Kidney (tissue), 14 donors: Measurements from ENCODE around the gene GALNT1. TPM values are rescaled to one million over a fixed set of nuclear protein-coding genes. Genes with fewer than 3 reads are reported as not detected.

Source experiments
- DNase-seq, 5 donors: peaks; one replicate each; pipeline ENCODE4 v3.0.0-alpha.2; 2013 to 2020
- FAIRE-seq: peaks from 2 replicates; lab custom pipeline; 2012; peaks lifted over from hg19 to GRCh38; lab: Jason Lieb, UNC
- H3K27ac ChIP-seq, 2 donors: one replicate each; pipeline ENCODE4 v1.7.0; 2013; ENCODE audit warnings: low read depth in 2 of 2, low read length in 2 of 2, inconsistent platforms in 1 of 2
- H3K27me3 ChIP-seq: one replicate; pipeline ENCODE4 v1.7.1; 2013; ENCODE audit warnings: low read length, inconsistent platforms; ENCODE audit not compliant: control insufficient read depth, insufficient read depth
- H3K36me3 ChIP-seq, 3 donors: one replicate each; pipeline versions ENCODE4 v1.7.0 to v1.7.1; 2013; ENCODE audit warnings: low read length in 3 of 3, control low read depth in 1 of 3, inconsistent platforms in 1 of 3; ENCODE audit not compliant: insufficient read depth in 3 of 3, control insufficient read depth in 2 of 3
- H3K4me1 ChIP-seq, 3 donors: one replicate each; pipeline versions ENCODE4 v1.7.0 to v1.7.1; 2013; ENCODE audit warnings: low read length in 3 of 3, inconsistent platforms in 1 of 3, low read depth in 1 of 3; ENCODE audit not compliant: control insufficient read depth in 2 of 3, insufficient read depth in 2 of 3
- H3K4me3 ChIP-seq, 3 donors: one replicate each; pipeline versions ENCODE4 v1.7.0 to v1.8.1; 2013; ENCODE audit warnings: low read length in 3 of 3, control low read depth in 1 of 3, inconsistent platforms in 1 of 3
- H3K9ac ChIP-seq, 3 donors: one replicate each; pipeline versions ENCODE4 v1.7.0 to v1.7.1; 2013; ENCODE audit warnings: low read length in 3 of 3, control low read depth in 1 of 3, inconsistent platforms in 1 of 3
- H3K9me3 ChIP-seq, 3 donors: one replicate each; pipeline versions ENCODE4 v1.7.0 to v1.7.1; 2013; ENCODE audit warnings: low read length in 3 of 3, control low read depth in 1 of 3, inconsistent platforms in 1 of 3; ENCODE audit not compliant: control insufficient read depth in 2 of 3, insufficient read depth in 1 of 3
- intact Hi-C: fragments of 100-400 bp; cut with DNase I; formaldehyde crosslinking; loops from one replicate; pipeline ENCODE4 v1.11.1; 2022
- polyA plus RNA-seq: library from polyadenylated mRNA; stranded (reverse); fragments of 350-450 nt; fragmentation: Illumina TruSeq; extraction: RNeasy Lipid Tissue Mini Kit (QIAGEN cat#74804); gene quantifications from one replicate; pipeline ENCODE4 v1.2.3, GENCODE V29; 2014; ENCODE audit warnings: low read depth, low replicate concordance; ENCODE audit not compliant: insufficient read depth
- total RNA-seq: library from RNA; stranded (reverse); fragmentation: NEBNext Ultra II Directional; extraction: Animal tissue kit (Norgen Biotek cat#: 25700); gene quantifications from one replicate; pipeline ENCODE4 v1.2.1, GENCODE V29; 2021
- TF ChIP-seq, protein P1 (sequence below): IDR thresholded peaks from 3 replicates; pipeline ENCODE4 v1.5.1; 2012; ENCODE audit warnings: mild to moderate bottlenecking, moderate library complexity, borderline replicate concordance; ENCODE audit not compliant: insufficient read depth; ENCODE audit errors: extremely low read depth
- donor health status: control.
- donor health status: control.
- donor health status: control.
- donor health status: control.
- donor health status: control.
- donor health status: DM: yes; HTN: yes; CAD: no.
- donor health status: Normal renal cell carcinoma (clear cell type).

Gene GALNT1
- total and polyA plus RNA-seq, 2 donors from 2014 or later = 11.8 to 59.3 TPM

DNA sequence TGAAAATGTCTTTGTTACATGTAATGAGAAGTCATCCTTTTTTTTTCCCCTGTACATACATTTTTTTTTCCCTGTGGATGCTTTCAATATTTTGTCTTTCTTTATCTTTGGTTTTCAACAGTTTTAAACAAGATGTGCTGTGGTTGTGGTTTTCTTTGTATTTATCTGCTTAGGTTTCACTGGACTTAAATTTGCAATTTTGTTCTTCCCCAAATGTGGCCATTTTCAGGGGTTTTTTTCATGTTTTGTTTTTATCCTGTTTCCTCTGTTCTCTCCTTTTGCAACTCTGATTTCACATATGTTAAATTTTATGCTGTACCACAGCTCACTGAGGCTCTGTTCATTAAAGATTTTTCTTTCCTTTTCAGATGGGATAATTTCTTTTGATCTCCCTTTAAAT lies 41.7 kb downstream of the GALNT1 start:
- TF ChIP-seq, protein P1, sequence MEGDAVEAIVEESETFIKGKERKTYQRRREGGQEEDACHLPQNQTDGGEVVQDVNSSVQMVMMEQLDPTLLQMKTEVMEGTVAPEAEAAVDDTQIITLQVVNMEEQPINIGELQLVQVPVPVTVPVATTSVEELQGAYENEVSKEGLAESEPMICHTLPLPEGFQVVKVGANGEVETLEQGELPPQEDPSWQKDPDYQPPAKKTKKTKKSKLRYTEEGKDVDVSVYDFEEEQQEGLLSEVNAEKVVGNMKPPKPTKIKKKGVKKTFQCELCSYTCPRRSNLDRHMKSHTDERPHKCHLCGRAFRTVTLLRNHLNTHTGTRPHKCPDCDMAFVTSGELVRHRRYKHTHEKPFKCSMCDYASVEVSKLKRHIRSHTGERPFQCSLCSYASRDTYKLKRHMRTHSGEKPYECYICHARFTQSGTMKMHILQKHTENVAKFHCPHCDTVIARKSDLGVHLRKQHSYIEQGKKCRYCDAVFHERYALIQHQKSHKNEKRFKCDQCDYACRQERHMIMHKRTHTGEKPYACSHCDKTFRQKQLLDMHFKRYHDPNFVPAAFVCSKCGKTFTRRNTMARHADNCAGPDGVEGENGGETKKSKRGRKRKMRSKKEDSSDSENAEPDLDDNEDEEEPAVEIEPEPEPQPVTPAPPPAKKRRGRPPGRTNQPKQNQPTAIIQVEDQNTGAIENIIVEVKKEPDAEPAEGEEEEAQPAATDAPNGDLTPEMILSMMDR = no peak
- DNase-seq (no peak), FAIRE-seq (no peak)
- Histone ChIP-seq H3K4me3 (no peak overlapping the region), H3K36me3 (no peaks in the 10 kb centered on the region), H3K27me3 (no peaks in the 10 kb centered on the region), H3K9ac (no peak overlapping the region), H3K9me3 (no peaks in the 10 kb centered on the region), H3K27ac (no peak overlapping the region), H3K4me1 (peaks cover 0 to 2% (median 0%) of the 10 kb centered on the region in 3 donors)
- intact Hi-C loops = no loop called here

DNA sequence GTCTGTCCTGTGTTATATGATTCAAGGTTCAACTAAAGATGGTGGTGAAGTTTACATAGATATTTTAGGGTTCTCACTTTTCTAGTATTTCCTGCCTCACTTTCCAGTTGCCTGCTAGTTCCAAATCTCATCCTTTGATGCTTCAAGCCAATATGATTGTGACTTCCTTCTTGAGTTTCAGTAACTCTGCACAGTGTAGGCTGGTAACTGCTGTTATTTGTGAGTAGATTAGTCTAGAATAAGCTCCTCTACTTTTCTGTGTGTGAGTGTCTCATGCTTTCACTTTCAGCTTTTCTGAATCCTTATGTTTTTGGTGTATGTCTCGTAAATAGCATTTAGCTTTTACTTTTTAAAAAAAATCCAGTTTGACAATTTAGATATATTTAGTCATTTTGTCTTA lies 42.6 kb downstream of the GALNT1 start:
- TF ChIP-seq, protein P1 = no peak
- H3K4me1 ChIP-seq = no peaks in the 10 kb centered on the region
- H3K27me3 ChIP-seq = no peaks in the 10 kb centered on the region
- no peaks in the 10 kb centered on the region for H3K9me3 ChIP-seq
- no peak overlapping the region for H3K4me3 ChIP-seq
- intact Hi-C loops = no loop called here
- no peak overlapping the region for H3K9ac ChIP-seq
- no peaks in the 10 kb centered on the region for H3K36me3 ChIP-seq
- H3K27ac ChIP-seq = no peak overlapping the region
- DNase-seq = no peak
- no peak for FAIRE-seq

DNA sequence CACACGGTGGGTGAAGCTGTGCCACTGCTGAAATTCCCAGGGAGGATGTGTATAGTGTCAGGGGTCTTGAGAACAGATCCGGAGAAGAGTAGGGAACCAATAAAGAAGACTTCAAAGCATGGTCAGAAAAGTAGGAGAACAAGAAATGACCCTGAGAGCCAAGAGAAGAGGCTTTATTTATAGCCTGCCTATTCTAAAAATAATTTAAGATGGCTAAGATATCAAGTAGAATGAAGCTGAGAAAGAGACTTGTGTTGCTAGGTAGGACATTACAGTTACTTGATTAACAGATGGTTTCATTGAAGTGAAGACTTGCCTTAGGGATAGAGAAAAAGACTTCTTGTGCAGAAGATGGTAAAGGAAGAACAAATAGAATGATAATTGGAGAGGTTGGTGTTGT lies 43.7 kb downstream of the GALNT1 start:
- Histone ChIP-seq H3K4me3 (no peak overlapping the region), H3K27me3 (no peaks in the 10 kb centered on the region), H3K4me1 (no peaks in the 10 kb centered on the region), H3K9me3 (no peaks in the 10 kb centered on the region), H3K27ac (no peak overlapping the region), H3K9ac (no peak overlapping the region), H3K36me3 (no peaks in the 10 kb centered on the region)
- intact Hi-C loops = no loop called here
- DNase-seq = no peak
- TF ChIP-seq, protein P1 = no peak
- FAIRE-seq = no peak

DNA sequence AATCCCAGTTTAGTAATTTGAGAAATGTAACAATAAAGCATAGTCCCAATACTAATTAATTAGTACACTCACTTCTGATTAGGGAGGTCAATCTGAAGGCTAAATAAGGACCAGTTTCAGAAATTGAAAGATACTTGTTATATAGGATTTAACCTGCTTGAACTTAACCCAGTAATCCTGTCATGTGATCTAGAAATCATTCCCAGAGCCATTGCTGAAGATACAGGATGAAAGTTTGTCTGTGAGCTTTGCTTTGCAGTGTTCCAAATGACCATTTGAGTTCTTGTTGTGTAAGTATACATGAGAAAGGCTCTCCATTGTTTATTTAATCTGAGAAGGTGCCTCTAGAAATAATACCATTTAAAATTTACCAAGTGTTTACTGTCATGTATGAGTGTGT lies 52.2 kb downstream of the GALNT1 start:
- no peak overlapping the region for H3K4me3 ChIP-seq
- no peak overlapping the region for H3K27ac ChIP-seq
- FAIRE-seq (no peak), DNase-seq (no peak)
- no peaks in the 10 kb centered on the region for H3K36me3 ChIP-seq
- H3K9me3 ChIP-seq = peaks cover 0 to 7% (median 0%) of the 10 kb centered on the region in 3 donors
- no peak overlapping the region for H3K9ac ChIP-seq
- intact Hi-C loops = no loop called here
- no peaks in the 10 kb centered on the region for H3K4me1 ChIP-seq
- no peaks in the 10 kb centered on the region for H3K27me3 ChIP-seq
- TF ChIP-seq, protein P1 = no peak
